ENCODE results near the gene SCAI. TPM values are rescaled to one million over a fixed set of nuclear protein-coding genes. Genes with fewer than 3 reads are reported as not detected.
"Not testable (repeated sequence)": the region's sequence is repeated elsewhere in the genome, so short reads cannot be mapped to it uniquely, and the experiment has no call there.

Gene SCAI
- total RNA-seq, 2 donors from 2014 or later: 6.7 to 7.6 TPM

- intact Hi-C loops (cut with DNase I): no loop called here
- TF ChIP-seq POLR2A (IDR thresholded peaks at IDR 0.05) (no peak), CTCF (IDR thresholded peaks at IDR 0.05) (no peak)
- no peaks in the 10 kb centered on the region for H3K9me3 ChIP-seq
- H3K4me3 ChIP-seq: no peak overlapping the region
- DNase-seq (no peak), ATAC-seq (no peak)
- no peaks in the 10 kb centered on the region for H3K36me3 ChIP-seq (replicated peaks in 1 of 2; ENCODE audit: insufficient read depth in 1 of 2, low read depth in 2 of 2)
- no peaks in the 10 kb centered on the region for H3K27me3 ChIP-seq
- no peak overlapping the region for H3K27ac ChIP-seq
- H3K4me1 ChIP-seq: peaks cover 42% of the 10 kb centered on the region
- WGBS, 2 donors: 91 to 93% methylated on average over 2 of the region's 2 CpGs
These were observed 40.2 kb upstream of the SCAI start for GRCh38 chr9:125183561-125183960.

GRCh38 chr9:125183054-125183453, 39.7 kb upstream of the SCAI start:
- no peak for TF ChIP-seq CTCF (IDR thresholded peaks at IDR 0.05)
- TF ChIP-seq POLR2A (IDR thresholded peaks at IDR 0.05): no peak
- H3K27me3 ChIP-seq: no peaks in the 10 kb centered on the region
- no peak for ATAC-seq
- H3K9me3 ChIP-seq: no peaks in the 10 kb centered on the region
- peaks cover 37% of the 10 kb centered on the region for H3K4me1 ChIP-seq
- no peak overlapping the region for H3K27ac ChIP-seq
- H3K36me3 ChIP-seq (replicated peaks in 1 of 2; ENCODE audit: insufficient read depth in 1 of 2, low read depth in 2 of 2): no peaks in the 10 kb centered on the region
- intact Hi-C loops (cut with DNase I): no loop called here
- no peak for DNase-seq
- H3K4me3 ChIP-seq: no peak overlapping the region
- WGBS, 2 donors: 13 to 16% methylated on average over 2 of the region's 2 CpGs

- intact Hi-C loops (cut with DNase I); DNase-seq; H3K9me3 ChIP-seq; H3K27ac ChIP-seq; ATAC-seq; H3K4me3 ChIP-seq; H3K27me3 ChIP-seq; H3K36me3 ChIP-seq (replicated peaks in 1 of 2; ENCODE audit: insufficient read depth in 1 of 2, low read depth in 2 of 2): not testable (repeated sequence)
- WGBS, 2 donors: 92 to 97% methylated on average over 4 of the region's 4 CpGs
- peaks cover 24% of the 10 kb centered on the region for H3K4me1 ChIP-seq
These were observed 38.4 kb upstream of the SCAI start for GRCh38 chr9:125181756-125182155.

DNA sequence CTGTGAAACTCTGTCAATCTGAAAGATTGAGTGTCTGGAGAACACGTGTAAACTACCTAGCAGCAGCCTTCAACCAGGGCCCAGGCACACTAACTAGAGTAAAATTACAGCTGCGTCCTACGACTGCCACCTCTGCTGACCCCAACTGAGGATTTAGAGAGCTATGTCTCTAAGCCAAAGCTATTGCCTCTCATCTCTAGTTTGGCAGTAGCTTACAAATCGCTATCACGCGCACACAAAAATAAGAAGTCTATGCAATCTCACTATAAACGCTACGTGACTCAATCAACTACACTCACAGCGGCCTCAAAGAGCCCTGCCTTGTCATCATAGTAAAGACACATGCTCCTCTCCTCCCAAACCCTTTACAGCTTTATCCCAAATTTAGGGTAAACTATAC, 37.5 kb upstream of the SCAI start:
- ATAC-seq (no peak), DNase-seq (no peak)
- no peak for TF ChIP-seq CTCF (IDR thresholded peaks at IDR 0.05)
- no peak for TF ChIP-seq POLR2A (IDR thresholded peaks at IDR 0.05)
- Histone ChIP-seq H3K27me3 (no peaks in the 10 kb centered on the region), H3K36me3 (replicated peaks in 1 of 2; ENCODE audit: insufficient read depth in 1 of 2, low read depth in 2 of 2) (no peaks in the 10 kb centered on the region), H3K27ac (no peak overlapping the region), H3K4me1 (peaks cover 24% of the 10 kb centered on the region), H3K4me3 (no peak overlapping the region), H3K9me3 (no peaks in the 10 kb centered on the region)
- 92% methylated on average over 9 of the region's 9 CpGs for WGBS, 2 donors
- intact Hi-C loops (cut with DNase I): no loop called here

GRCh38 chr9:125179776-125180175, 36.4 kb upstream of the SCAI start:
- ATAC-seq; H3K9me3 ChIP-seq; H3K27ac ChIP-seq; intact Hi-C loops (cut with DNase I); H3K4me3 ChIP-seq; H3K27me3 ChIP-seq; DNase-seq; H3K36me3 ChIP-seq (replicated peaks in 1 of 2; ENCODE audit: insufficient read depth in 1 of 2, low read depth in 2 of 2): not testable (repeated sequence)
- WGBS, 2 donors: 93 to 95% methylated on average over 4 of the region's 4 CpGs
- H3K4me1 ChIP-seq: peaks cover 25% of the 10 kb centered on the region

GRCh38 chr9:125177888-125178287, 34.6 kb upstream of the SCAI start:
- TF ChIP-seq POLR2A (IDR thresholded peaks at IDR 0.05) (no peak), CTCF (IDR thresholded peaks at IDR 0.05) (no peak)
- intact Hi-C loops (cut with DNase I): no loop called here
- peaks cover 22% of the 10 kb centered on the region for H3K4me1 ChIP-seq
- DNase-seq (no peak), ATAC-seq (no peak)
- no peaks in the 10 kb centered on the region for H3K36me3 ChIP-seq (replicated peaks in 1 of 2; ENCODE audit: insufficient read depth in 1 of 2, low read depth in 2 of 2)
- WGBS, 2 donors: 77 to 100% methylated on average over 1 of the region's 1 CpG
- no peaks in the 10 kb centered on the region for H3K9me3 ChIP-seq
- no peak overlapping the region for H3K27ac ChIP-seq
- no peak overlapping the region for H3K4me3 ChIP-seq
- no peaks in the 10 kb centered on the region for H3K27me3 ChIP-seq
